Stimulated activated naive CD4-positive, alpha-beta T cell (primary cell): ENCODE data around the gene DLX3.
A peak's percentile ranks its signal among the peaks of the same experiment; 100 is the strongest.
"Not testable (repeated sequence)": the region's sequence is repeated elsewhere in the genome, so short reads cannot be mapped to it uniquely, and the experiment has no call there.

Experiments
- DNase-seq, 6 experiments: peaks; one replicate each; lab custom pipeline; 2025; lab: John Stamatoyannopoulos, UW

The DLX3 gene

GRCh38 chr17:49995055-49995738 lies at the start of gene DLX3:
Gene DLX3 (minus strand): TSS chr17:49995224. CDS start chr17:49994998, 226 bp downstream.
- DNase-seq, result peak in 1 of 6 experiments; percentile 21

GRCh38 chr17:50044483-50044882 lies 49.5 kb upstream of the DLX3 start:
- no peak for DNase-seq

DNA sequence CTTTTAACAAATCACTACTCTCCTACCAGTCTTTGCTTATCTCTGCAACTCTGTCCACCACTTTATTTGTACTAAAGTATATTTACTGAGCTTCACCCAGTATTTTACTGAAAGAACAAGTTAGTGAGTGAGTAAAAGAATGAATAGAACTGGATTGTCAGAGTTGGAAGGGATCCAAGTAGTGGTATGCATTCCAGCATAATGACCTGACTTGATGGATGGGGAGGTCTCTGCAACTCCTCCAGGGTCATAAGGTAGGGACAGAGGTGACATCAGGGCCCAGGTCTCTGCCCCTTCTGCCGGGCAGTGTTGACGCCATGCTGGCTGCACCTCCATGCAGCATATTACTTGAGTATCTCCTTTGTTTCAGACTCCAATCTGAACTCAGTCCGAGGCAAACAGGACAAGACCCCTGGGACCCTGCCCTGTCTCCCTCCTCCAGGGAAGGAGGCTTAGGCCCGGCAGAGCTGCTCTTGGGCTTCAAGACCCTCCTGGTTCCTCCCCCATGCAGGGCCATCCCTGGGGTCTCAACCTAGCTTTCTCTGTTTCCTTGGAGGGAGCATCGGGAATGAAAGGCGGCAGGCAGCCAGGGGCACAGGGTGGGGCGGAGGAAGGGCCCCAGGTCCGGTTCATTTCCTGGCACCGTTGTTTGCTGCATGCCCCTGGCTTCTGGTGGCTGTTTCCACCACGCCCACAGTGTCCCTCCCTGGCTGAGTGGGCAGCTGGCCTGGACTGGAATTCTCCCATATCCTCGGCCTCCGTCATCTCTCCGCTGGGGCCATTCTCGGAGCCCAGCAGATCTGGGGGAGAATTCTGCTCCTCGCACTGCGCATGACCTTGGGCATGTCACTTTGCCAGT lies 48.5 kb upstream of the DLX3 start:
- no peak for DNase-seq

DNA sequence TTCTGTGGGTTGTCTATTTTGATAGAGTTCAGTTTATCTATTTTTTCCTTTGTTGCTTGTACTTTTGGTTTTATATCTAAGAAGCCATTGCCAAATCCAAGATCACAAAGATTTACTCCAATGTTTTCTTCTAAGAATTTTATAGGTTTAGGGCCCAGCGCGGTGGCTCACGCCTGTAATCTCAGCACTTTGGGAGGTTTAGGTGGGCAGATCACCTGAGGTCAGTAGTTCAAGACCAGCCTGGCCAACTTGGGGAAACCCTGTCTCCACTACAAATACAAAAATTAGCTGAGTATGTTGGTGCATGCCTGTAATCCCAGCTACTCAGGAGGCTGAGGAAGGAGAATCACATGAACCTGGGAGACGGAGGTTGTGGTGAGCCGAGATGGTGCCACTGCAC lies 47.2 kb upstream of the DLX3 start:
- no peak for DNase-seq

DNA sequence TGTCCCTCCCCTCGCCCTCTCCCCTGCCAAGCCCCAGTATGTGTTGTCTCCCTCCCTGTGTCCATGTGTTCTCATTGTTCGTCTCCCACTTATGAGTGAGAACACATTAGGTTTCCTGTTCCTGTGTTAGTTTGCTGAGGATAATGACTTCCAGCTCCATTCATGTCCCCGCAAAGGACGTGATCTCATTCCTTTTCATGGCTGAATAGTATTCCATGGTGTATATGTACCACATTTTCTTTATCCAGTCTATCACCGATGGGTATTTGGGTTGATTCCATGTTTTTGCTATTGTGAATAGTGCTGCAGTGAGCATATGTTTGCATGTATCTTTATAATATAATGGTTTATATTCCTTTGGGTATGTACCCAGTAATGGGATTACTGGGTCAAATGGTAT lies 45.5 kb upstream of the DLX3 start:
- not testable (repeated sequence) for DNase-seq

DNA sequence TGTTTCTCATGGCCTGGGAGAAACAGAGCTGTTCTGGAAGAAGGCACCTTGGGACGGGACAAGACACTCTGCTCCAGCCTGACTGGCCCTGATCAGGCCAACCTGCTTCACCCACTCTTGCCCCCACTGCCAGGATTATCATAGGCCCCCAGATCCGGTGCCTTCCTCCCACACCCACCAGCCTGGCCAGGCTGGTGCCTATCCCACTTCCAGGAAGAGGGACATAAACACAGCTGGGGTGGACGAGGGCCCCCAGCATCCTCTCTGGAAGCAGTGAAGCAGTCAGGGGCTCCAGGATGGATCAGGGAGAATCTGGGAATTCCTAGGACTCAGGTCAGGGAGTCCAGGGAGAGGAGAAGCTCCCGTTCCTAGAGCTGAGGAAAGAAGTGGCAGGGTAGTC lies 44.0 kb upstream of the DLX3 start:
- no peak for DNase-seq

- no peak for DNase-seq
Measured at GRCh38 chr17:50037321-50038107, 42.5 kb upstream of the DLX3 start.

GRCh38 chr17:50036455-50037261 lies 41.6 kb upstream of the DLX3 start:
- DNase-seq, result no peak

DNA sequence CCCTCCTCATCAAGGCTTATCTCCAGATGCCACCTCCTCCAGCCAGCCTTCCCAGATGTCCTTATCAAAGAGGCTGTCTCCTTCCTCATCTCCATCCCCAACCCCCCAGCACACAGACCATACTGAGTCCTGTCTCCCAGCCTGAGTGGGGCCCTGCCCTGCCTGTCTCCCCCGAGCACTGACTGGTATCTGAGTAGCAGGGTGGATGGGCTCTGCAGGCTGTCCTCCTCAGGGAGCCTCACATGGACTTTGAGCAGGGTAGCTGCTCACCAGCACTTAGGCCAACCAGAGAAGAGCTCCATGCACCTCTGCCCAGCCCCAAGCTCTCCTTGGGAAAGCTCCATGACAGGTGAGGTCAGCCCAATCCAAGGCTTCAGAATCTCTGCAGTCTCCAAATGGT lies 40.9 kb upstream of the DLX3 start:
- no peak for DNase-seq

- no peak for DNase-seq
Measured at GRCh38 chr17:50035421-50035879, 40.4 kb upstream of the DLX3 start.

GRCh38 chr17:50034498-50035364 lies 39.7 kb upstream of the DLX3 start:
- DNase-seq, result no peak

- no peak for DNase-seq
Measured at GRCh38 chr17:50033316-50033715, 38.3 kb upstream of the DLX3 start.

DNA sequence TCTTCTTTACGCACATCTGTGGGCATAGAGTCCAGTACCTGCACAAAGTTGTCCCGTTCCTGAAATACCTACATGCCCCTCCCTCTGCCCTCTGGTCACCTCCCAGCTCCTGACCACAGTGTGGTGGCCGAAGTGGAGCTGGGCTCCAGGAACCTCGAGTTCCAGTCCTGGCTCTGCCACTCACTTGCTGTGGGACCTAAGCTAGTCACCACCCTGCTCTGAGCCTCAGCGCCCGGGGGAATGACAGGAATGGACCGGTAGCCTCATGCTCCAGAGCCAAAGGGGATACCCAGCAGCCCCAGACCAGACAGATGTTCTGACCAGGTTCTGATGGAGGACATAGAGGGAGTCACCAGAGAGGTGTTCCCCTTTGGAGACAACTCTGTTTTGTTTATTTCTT lies 34.2 kb upstream of the DLX3 start:
- DNase-seq, result no peak

GRCh38 chr17:50028736-50029120 lies 33.7 kb upstream of the DLX3 start:
- DNase-seq, result no peak

DNA sequence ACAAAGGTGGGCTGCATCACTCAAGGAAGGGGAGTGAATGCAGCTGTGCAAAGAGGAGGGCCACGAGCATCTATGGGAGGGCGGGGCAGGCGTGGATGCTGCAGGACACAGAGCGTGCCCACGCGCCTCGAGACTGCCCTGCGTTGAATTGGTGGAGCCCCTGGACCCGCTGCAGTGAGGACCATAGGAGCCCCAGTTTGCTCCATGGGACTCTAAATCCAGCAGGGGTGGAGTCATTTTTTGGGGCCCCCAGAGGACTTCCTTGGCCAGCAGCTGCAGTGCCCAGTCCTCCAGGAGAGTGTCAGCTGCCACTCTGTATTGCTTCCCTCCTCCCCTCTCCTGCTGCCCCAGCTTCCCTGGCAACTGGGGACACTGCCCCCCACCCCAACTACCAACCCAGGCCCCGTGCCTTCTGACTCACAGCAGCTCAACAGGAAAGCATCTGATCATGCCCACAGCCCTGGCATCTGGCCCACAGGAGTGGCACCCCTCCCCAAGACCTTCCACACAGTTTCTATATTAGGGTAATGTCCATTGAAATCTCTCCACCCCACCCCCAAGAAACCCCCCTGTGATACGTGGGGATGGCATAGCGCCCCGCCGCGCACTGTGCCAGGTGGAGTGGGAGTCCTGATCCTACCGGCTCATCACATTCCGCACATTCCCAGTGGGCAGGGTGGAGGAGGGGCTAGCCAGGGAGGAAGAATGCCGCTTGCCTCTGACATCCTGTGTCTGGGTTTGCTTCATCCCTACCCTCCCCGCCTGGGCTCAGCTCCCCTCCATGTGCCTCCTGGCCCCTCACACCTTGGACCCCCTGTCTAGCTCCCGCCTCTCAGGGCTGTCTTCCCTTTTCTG lies 33.1 kb upstream of the DLX3 start:
- DNase-seq, result no peak

- peak in 1 of 6 experiments; percentile 22 for DNase-seq
Measured at GRCh38 chr17:50027172-50027880, 32.3 kb upstream of the DLX3 start.

GRCh38 chr17:50026837-50027171 lies 31.8 kb upstream of the DLX3 start:
- peak; percentile 36 to 79 (median 66) for DNase-seq

DNA sequence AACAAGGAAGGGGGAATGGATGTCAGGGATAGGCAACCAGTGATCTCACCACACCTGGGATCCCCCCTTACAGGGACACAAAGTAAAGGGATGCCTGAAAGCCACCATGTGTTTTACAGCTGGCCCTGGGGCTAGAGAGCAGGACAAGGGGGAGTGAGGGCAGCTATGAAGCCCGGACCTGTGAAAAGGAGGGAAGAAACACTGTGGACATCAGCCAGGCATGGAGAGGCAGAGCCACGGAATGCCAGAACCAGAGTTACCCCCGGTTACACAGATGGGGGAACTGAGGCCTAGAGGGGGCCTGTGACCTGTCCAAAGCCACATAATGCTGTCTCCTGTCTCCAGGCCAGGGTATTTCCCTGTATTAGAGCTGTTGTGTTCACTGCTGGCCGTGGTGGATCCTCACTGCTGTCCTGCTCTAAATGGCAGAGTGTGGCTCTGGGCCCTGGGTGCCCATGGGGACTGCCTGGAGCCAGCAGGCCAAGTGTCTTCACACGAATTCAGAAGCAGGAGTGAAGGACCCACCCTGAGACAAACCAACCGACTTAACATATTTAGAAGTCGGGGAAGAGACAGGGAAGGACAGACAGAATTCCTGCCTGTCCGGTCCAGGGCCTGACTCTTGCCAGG lies 31.1 kb upstream of the DLX3 start:
- DNase-seq, result no peak

DNA sequence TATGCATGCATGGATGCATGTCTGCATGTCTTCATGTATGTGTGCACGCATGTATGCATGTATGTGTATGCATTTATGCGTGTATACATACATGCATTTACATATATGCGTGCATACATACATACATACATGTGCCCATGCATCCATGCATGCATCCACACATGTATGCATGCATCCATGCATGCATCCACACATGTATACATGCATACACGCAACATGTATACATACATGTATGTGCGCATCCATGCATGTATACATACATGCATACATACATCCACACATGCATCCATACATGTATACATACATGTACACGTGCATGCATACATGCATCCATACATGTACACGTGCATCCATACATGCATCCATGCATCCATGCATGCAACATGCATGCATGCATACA lies 29.8 kb upstream of the DLX3 start:
- DNase-seq, result no peak
